Spinal cord (tissue), 10 donors: ENCODE data around the gene USP48. TPM values are rescaled to one million over a fixed set of nuclear protein-coding genes. Genes with fewer than 3 reads are reported as not detected.
A peak's percentile ranks its signal among the peaks of the same experiment; 100 is the strongest.
"Not testable (repeated sequence)": the region's sequence is repeated elsewhere in the genome, so short reads cannot be mapped to it uniquely, and the experiment has no call there.

Experiments
- DNase-seq, 6 donors: peaks; one replicate each; pipeline versions ENCODE4 v3.0.0 to v3.0.0-alpha.2; 2013 to 2015; ENCODE audit warnings: low spot score in 6 of 6, low read depth in 4 of 6
- H3K27ac ChIP-seq: one replicate; pipeline ENCODE4 v1.5.1; 2013; ENCODE audit warnings: low read depth, low read length, control low read depth
- H3K27me3 ChIP-seq: one replicate; pipeline ENCODE4 v1.6.1; 2013; ENCODE audit warnings: low read length; ENCODE audit not compliant: control insufficient read depth, insufficient read depth
- H3K36me3 ChIP-seq: one replicate; pipeline ENCODE4 v1.6.1; 2013; ENCODE audit warnings: low read length; ENCODE audit not compliant: control insufficient read depth, insufficient read depth
- H3K4me1 ChIP-seq: one replicate; pipeline ENCODE4 v1.6.1; 2013; ENCODE audit warnings: low read length; ENCODE audit not compliant: control insufficient read depth, insufficient read depth
- H3K4me3 ChIP-seq: one replicate; pipeline ENCODE4 v1.5.1; 2013; ENCODE audit warnings: low read depth, low read length, control low read depth
- H3K9me3 ChIP-seq: one replicate; pipeline ENCODE4 v1.6.1; 2013; ENCODE audit warnings: low read length; ENCODE audit not compliant: control insufficient read depth, insufficient read depth
- WGBS: methylation state at CpG from one replicate; pipeline ENCODE4 v1.1.5; 2013; ENCODE audit warnings: missing lambda C conversion rate; ENCODE audit not compliant: insufficient coverage; 5-methylcytosine and 5-hydroxymethylcytosine counted together
- polyA plus RNA-seq, 2 donors: library from polyadenylated mRNA; unstranded; fragments of 120-200 nt; gene quantifications; one replicate each; pipeline ENCODE4 v1.2.1, GENCODE V29; 2013; ENCODE audit not compliant: insufficient read length in 2 of 2
- total RNA-seq, 2 donors: library from RNA; depleted of rRNA in 1 of 2; stranded (reverse); fragments of 120-200 nt in 1 of 2; fragments of >200 nt in 1 of 2; gene quantifications; one replicate each; pipeline versions ENCODE4 v1.2.3 to v1.2.4, GENCODE V29; 2013 to 2014
- donor health status: healthy.

Gene USP48
- total and polyA plus RNA-seq, 4 donors = 41.0 to 76.3 (median 61.9) TPM

- DNase-seq = no peak
- H3K36me3 ChIP-seq = peaks cover 32% of the 10 kb centered on the region
- no peaks in the 10 kb centered on the region for H3K9me3 ChIP-seq
- H3K27ac ChIP-seq = no peak overlapping the region
- H3K4me3 ChIP-seq = no peak overlapping the region
- H3K4me1 ChIP-seq = no peaks in the 10 kb centered on the region
- no CpG with 5 or more reads among the region's 3 CpGs for WGBS
- H3K27me3 ChIP-seq = no peaks in the 10 kb centered on the region
Observed at GRCh38 chr1:21691739-21692138, 91.2 kb downstream of the USP48 start.

- peaks cover 32% of the 10 kb centered on the region for H3K36me3 ChIP-seq
- no peaks in the 10 kb centered on the region for H3K27me3 ChIP-seq
- H3K27ac ChIP-seq = no peak overlapping the region
- WGBS = 71% methylated on average over 1 of the region's 6 CpGs
- no peak for DNase-seq
- no peak overlapping the region for H3K4me3 ChIP-seq
- no peaks in the 10 kb centered on the region for H3K4me1 ChIP-seq
- peaks cover under 1% of the 10 kb centered on the region for H3K9me3 ChIP-seq
Observed at GRCh38 chr1:21689661-21690372, 93.1 kb downstream of the USP48 start.

GRCh38 chr1:21687081-21687529 is 95.8 kb downstream of the USP48 start:
- Histone ChIP-seq H3K9me3 (peaks cover 2% of the 10 kb centered on the region), H3K27me3 (no peaks in the 10 kb centered on the region), H3K4me1 (no peaks in the 10 kb centered on the region), H3K27ac (no peak overlapping the region), H3K36me3 (peaks cover 29% of the 10 kb centered on the region), H3K4me3 (no peak overlapping the region)
- 100% methylated on average over 1 of the region's 2 CpGs for WGBS
- DNase-seq = no peak

- Histone ChIP-seq H3K9me3 (peaks cover 2% of the 10 kb centered on the region), H3K36me3 (peaks cover 30% of the 10 kb centered on the region), H3K4me1 (no peaks in the 10 kb centered on the region), H3K27ac (no peak overlapping the region), H3K27me3 (no peaks in the 10 kb centered on the region), H3K4me3 (no peak overlapping the region)
- 100% methylated on average over 2 of the region's 4 CpGs for WGBS
- DNase-seq = no peak
Observed at GRCh38 chr1:21685946-21686678, 96.8 kb downstream of the USP48 start.

GRCh38 chr1:21681426-21681825 is 101.5 kb downstream of the USP48 start:
- Histone ChIP-seq H3K4me1 (no peaks in the 10 kb centered on the region), H3K9me3 (peaks cover 2% of the 10 kb centered on the region), H3K27ac (no peak overlapping the region), H3K4me3 (no peak overlapping the region), H3K36me3 (peaks cover 16% of the 10 kb centered on the region), H3K27me3 (no peaks in the 10 kb centered on the region)
- DNase-seq = no peak
- WGBS = no CpG with 5 or more reads among the region's 9 CpGs

- DNase-seq = no peak
- Histone ChIP-seq H3K4me3 (no peak overlapping the region), H3K36me3 (peaks cover 16% of the 10 kb centered on the region), H3K27me3 (no peaks in the 10 kb centered on the region), H3K4me1 (no peaks in the 10 kb centered on the region), H3K27ac (no peak overlapping the region), H3K9me3 (peaks cover 2% of the 10 kb centered on the region)
- WGBS = 50% methylated on average over 1 of the region's 3 CpGs
Observed at GRCh38 chr1:21680918-21681317, 102.0 kb downstream of the USP48 start.

- DNase-seq = no peak
- Histone ChIP-seq H3K36me3 (peaks cover 13% of the 10 kb centered on the region), H3K27me3 (no peaks in the 10 kb centered on the region), H3K9me3 (peaks cover 2% of the 10 kb centered on the region), H3K27ac (no peak overlapping the region), H3K4me3 (no peak overlapping the region), H3K4me1 (no peaks in the 10 kb centered on the region)
- WGBS = no CpG with 5 or more reads among the region's 1 CpG
Observed at GRCh38 chr1:21680381-21680780, 102.6 kb downstream of the USP48 start.

- H3K4me1 ChIP-seq = peaks cover 18% of the 10 kb centered on the region
- DNase-seq = no peak
- no peaks in the 10 kb centered on the region for H3K9me3 ChIP-seq
- no peaks in the 10 kb centered on the region for H3K27me3 ChIP-seq
- peaks cover 5% of the 10 kb centered on the region for H3K36me3 ChIP-seq
- H3K4me3 ChIP-seq = no peak overlapping the region
- WGBS = 78% methylated on average over 4 of the region's 6 CpGs
- H3K27ac ChIP-seq = no peak overlapping the region
Observed at GRCh38 chr1:21677168-21677567, 105.8 kb downstream of the USP48 start.

- no peak overlapping the region for H3K4me3 ChIP-seq
- no peak overlapping the region for H3K27ac ChIP-seq
- no peaks in the 10 kb centered on the region for H3K9me3 ChIP-seq
- peaks cover 6% of the 10 kb centered on the region for H3K27me3 ChIP-seq
- peaks cover 33% of the 10 kb centered on the region for H3K4me1 ChIP-seq
- DNase-seq = no peak
- WGBS = 84% methylated on average over 8 of the region's 10 CpGs
- peaks cover 3% of the 10 kb centered on the region for H3K36me3 ChIP-seq
Observed at GRCh38 chr1:21674957-21675356, 108.0 kb downstream of the USP48 start.

GRCh38 chr1:21673853-21674252 is 109.1 kb downstream of the USP48 start:
- Histone ChIP-seq H3K4me1 (peaks cover 41% of the 10 kb centered on the region), H3K27me3 (peaks cover 12% of the 10 kb centered on the region), H3K27ac (peak overlapping the region; percentile 50)
- not testable (repeated sequence) for H3K36me3 ChIP-seq, DNase-seq, H3K4me3 ChIP-seq, H3K9me3 ChIP-seq
- WGBS = 62% methylated on average over 4 of the region's 7 CpGs
